Activated CD8-positive, alpha-beta memory T cell treated with anti-CD3 and anti-CD28 coated beads, Interleukin-2, amount 50 U/mL, for 24 hours (primary cell): ENCODE data around the gene PCGF3.
A peak's percentile ranks its signal among the peaks of the same experiment; 100 is the strongest.

Source experiments
- DNase-seq: peaks from one replicate; pipeline ENCODE4 v3.0.0-alpha.2; 2020; ENCODE audit errors: extremely low read depth

Gene PCGF3

GRCh38 chr4:705278-706082 lies at the start of gene PCGF3:
Gene PCGF3 (plus strand): TSS chr4:705832. CDS start chr4:733681, 27,849 bp downstream.
- DNase-seq, result peak; percentile 90

GRCh38 chr4:656436-657337 lies 48.9 kb upstream of the PCGF3 start:
- DNase-seq, result no peak

- DNase-seq, result no peak
These were observed 48.2 kb upstream of the PCGF3 start for GRCh38 chr4:657338-657833.

- no peak for DNase-seq
These were observed 47.6 kb upstream of the PCGF3 start for GRCh38 chr4:657834-658667.

- DNase-seq, result no peak
These were observed 46.7 kb upstream of the PCGF3 start for GRCh38 chr4:658681-659667.

- no peak for DNase-seq
These were observed 45.8 kb upstream of the PCGF3 start for GRCh38 chr4:659851-660250.

- no peak for DNase-seq
These were observed 45.2 kb upstream of the PCGF3 start for GRCh38 chr4:660401-660800.

- DNase-seq, result no peak
These were observed 44.4 kb upstream of the PCGF3 start for GRCh38 chr4:661231-661630.

GRCh38 chr4:661881-662761 lies 43.5 kb upstream of the PCGF3 start:
- DNase-seq, result no peak

GRCh38 chr4:663046-663437 lies 42.6 kb upstream of the PCGF3 start:
- no peak for DNase-seq

- peak; percentile 30 for DNase-seq
These were observed 41.9 kb upstream of the PCGF3 start for GRCh38 chr4:663438-664428.

- no peak for DNase-seq
These were observed 40.9 kb upstream of the PCGF3 start for GRCh38 chr4:664713-665231.

GRCh38 chr4:665381-665750 lies 40.3 kb upstream of the PCGF3 start:
- no peak for DNase-seq

GRCh38 chr4:665751-666435 lies 39.7 kb upstream of the PCGF3 start:
- no peak for DNase-seq

- DNase-seq, result no peak
These were observed 39.2 kb upstream of the PCGF3 start for GRCh38 chr4:666436-666810.

GRCh38 chr4:666822-667544 lies 38.6 kb upstream of the PCGF3 start:
- no peak for DNase-seq

- no peak for DNase-seq
These were observed 38.1 kb upstream of the PCGF3 start for GRCh38 chr4:667545-667925.
